Activated T-cell treated with anti-CD3 and anti-CD28 coated beads for 48 hours (primary cell): ENCODE data around the gene AGRN.
"Not testable (repeated sequence)": the region's sequence is repeated elsewhere in the genome, so short reads cannot be mapped to it uniquely, and the experiment has no call there.

Experiments used
- DNase-seq: peaks from one replicate; pipeline ENCODE4 v3.0.0-alpha.2; 2020; ENCODE audit warnings: low read depth

Gene AGRN

DNA sequence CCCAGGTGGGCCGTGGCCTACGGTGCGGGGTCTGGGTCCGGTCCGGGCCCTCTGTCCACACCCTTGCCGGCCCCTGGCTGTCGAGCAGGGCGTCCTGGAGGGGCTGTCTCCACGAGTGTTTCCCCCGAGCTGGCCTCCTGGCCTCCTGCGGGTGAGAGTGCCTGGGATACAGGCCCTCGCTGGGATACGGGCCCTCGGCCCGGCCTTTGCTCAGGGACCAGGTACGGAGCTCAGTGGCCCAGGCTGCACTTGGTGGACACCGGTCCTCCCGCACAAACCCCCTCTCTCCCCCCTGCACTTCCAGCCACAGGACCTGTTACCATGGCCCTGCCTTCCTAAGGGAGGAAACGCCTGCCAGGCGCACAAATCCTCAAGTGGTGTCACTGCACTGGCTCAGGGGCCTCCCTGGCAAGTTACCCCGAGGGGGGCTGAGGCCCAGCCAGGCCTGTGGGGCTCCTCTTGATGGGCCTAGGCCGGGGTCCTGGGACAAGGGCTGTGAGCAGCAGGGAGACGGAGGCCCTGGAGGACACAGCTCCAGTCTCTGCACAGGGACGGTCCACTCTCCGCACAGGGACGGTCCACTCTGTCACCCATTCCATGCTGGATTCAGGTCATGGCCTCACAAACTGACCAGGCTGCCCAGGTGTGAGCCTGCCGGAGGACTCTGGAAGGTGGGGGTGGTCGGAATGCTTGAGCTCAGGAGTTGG is 72.4 kb downstream of the AGRN start:
- DNase-seq: no peak

DNA sequence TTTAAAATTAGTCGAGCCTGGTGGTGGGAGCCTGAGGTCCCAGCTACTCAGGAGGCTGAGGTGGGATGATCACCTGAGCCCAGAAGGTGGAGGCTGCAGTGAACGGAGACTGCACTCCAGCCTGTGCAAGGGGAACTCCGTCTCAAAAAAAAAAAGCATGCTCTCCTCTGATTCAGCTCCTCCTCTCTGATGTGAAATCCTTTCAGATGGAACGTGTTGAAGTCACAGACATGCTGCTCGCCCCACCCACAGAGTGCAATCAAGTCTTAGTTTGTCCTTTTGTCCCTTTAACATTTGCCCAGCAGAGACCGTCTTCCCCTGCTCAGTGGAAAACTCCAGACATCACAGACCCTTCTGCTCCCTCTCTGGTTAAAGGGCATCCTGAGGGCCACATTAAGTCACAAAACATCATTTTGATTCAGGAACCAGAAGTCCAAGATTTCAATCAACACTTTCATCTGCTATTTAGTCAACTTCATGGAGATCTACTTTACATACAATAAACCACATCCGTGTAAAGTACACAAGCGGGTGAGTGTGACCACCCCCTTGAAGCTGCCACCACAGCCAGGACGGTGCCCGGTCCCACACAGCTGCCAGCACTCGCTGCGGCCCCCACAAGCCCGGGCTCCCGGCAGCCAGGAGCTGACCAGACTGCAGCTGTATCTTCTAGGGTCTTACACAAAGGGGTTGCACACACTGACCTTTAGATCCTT is 73.1 kb downstream of the AGRN start:
- no peak for DNase-seq

DNA sequence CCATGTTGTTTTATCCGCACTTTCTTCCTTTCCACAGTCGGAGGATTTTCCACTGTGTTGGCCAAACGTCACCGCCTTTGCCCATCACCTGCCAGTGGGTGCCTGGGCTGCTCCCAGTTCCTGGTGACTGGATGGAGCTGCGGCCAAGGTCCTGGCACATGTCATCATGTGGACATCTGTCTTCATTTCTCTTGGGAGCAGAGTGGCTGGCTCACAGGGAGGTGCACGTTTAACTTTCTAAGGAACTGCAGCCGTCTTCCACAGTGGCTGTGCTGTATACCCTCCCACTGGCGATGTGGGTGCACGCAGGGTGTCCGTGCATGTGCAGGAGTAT is 73.7 kb downstream of the AGRN start:
- no peak for DNase-seq

- no peak for DNase-seq
Measured at GRCh38 chr1:1094981-1095380, 75.1 kb downstream of the AGRN start.

DNA sequence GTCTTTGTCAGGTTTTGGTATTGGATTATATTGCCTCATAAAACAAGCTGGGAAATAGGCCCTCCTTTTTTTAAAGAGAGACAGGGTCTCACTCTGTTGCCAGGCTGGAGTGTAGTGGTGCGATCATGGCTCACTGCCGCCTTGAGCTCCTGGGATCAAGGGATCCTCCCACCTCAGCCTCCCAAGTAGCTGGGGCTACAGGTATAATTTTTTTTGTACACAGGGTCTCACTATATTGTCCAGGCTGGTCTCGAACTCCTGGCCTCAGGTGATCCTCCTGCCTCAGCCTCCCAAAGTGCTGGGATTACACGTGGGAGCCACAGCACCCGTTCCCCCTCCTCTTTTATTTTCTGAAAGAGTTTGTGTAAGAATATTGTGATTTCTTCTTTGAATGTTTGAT is 76.2 kb downstream of the AGRN start:
- DNase-seq: not testable (repeated sequence)

DNA sequence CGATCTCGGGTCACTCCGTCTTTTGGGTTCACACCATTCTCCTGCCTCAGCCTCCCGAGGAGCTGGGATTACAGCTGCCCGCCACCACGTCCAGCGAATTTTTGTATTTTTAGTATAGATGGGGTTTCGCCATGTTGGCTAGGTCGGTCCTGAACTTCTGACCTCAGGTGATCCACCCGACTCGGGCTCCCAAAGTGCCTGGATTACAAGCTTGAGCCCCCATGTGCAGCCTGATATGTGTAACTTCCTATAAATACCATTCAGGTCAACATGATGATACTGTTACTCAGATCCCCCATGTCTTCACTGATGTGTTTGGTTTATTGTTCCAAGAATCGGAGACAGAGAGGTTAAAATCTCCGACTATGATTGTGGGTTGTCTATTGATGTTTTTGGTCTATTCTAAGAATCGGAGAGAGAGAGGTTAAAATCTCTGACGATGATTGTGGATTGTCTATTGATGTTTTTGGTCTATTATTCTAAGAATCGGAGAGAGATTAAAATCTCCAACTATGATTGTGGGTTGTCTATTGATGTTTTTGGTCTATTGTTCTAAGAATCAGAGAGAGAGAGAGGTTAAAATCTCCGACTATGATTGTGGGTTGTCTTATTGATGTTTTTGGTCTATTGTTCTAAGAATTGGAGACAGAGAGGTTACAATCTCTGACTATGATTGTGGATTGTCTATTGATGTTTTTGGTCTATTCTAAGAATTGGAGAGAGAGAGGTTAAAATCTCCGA is 78.9 kb downstream of the AGRN start:
- no peak for DNase-seq

DNA sequence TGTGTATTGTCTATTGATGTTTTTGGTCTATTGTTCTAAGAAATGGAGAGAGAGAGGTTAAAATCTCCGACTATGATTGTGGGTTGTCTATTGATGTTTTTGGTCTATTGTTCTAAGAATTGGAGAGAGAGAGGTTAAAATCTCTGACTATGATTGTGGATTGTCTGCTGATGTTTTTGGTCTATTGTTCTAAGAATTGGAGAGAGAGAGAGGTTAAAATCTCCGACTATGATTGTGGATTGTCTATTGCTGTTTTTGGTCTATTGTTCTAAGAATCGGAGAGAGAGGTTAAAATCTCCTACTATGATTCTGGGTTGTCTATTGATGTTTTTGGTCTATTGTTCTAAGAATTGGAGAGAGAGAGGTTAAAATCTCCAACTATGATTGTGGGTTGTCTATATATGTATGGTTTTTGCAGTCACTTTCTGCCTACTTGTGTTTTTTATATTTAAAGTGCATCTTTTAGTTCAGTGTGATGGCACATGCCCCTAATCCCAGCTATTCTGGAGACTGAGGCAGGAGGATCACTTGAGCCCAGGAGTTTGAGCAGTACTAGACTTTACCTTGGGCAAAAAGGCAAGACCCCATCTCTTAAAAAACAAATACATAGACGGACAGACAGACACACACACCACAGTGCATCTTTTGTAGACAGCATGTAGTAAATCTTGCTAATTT is 79.7 kb downstream of the AGRN start:
- DNase-seq: no peak

GRCh38 chr1:1100296-1100695 is 80.4 kb downstream of the AGRN start:
- no peak for DNase-seq

DNA sequence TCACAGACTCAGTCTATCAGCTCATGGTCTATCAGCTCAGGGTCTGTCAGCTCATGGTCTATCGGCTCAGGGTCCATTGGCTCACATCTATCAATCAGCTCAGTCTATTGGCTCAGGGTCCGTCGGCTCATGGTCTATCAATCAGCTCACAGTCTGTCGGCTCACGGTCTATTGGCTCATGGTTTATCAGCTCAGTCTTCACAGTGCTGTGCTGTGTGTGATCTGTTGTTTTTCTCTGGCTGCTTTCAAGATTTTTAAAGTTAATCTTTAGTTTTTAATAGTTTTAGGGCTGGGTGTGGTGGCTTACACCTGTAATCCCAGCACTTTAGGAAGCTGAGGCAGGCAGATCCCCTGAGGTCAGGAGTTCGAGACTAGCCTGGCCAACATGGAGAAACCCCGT is 81.6 kb downstream of the AGRN start:
- no peak for DNase-seq

DNA sequence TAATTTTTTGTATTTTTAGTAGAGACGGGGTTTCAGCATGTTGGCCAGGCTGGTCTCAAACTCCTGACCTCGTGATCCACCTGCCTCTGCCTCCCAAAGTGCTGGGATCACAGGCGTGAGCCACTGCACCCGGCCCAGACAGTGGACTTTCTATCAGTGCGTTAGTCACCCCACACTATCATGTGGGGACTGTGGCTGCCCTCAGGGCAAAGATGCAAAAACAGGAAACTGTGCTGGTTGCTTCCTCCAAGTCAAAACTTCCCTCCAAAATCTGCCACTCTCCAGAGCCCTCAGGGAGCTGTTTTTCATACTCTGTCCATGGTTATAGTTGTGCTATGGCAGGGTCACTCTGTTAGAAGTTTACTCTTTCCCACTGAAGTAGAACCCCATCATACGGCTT is 84.2 kb downstream of the AGRN start:
- not testable (repeated sequence) for DNase-seq
